Fibroblast of pulmonary artery (primary cell): ENCODE measurements around the gene TIMM13.
A peak's percentile ranks its signal among the peaks of the same experiment; 100 is the strongest.
"Not testable (repeated sequence)": the region's sequence is repeated elsewhere in the genome, so short reads cannot be mapped to it uniquely, and the experiment has no call there.

Experiments
- DNase-seq: peaks from one replicate; pipeline ENCODE4 v3.0.0-alpha.2; 2010; ENCODE audit warnings: low read depth
- H3K4me3 ChIP-seq: replicated peaks from 2 replicates; pipeline ENCODE4 v1.5.1; 2011; ENCODE audit warnings: low read depth, mild to moderate bottlenecking, control low read depth, low read length, moderate library complexity
- CTCF ChIP-seq: IDR thresholded peaks from 2 replicates; pipeline ENCODE4 v1.5.1; 2011; ENCODE audit warnings: mild to moderate bottlenecking, control low read depth, low read length, inconsistent platforms; ENCODE audit errors: missing control alignments

The TIMM13 gene

DNA sequence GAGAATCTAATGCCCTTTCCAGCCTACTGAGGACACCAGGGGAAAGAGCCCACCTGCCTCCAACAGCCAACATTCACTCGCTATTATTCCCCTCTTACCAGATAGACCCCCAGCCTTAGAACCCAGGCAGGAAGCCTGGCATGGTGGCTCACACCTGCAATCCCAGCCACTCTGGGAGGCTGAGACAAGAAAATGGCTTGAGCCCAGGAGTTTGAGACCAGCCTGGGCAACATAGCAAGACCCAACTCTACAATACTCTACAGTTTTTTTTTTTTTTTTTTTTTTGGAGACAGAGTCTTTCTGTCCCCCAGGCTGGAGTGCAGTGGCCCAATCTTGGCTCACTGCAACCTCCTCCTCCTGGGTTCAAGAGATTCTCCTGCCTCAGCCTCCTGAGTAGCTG lies 32.9 kb upstream of the TIMM13 start:
- H3K4me3 ChIP-seq, result no peak overlapping the region
- DNase-seq, result no peak
- TF ChIP-seq CTCF, result no peak

DNA sequence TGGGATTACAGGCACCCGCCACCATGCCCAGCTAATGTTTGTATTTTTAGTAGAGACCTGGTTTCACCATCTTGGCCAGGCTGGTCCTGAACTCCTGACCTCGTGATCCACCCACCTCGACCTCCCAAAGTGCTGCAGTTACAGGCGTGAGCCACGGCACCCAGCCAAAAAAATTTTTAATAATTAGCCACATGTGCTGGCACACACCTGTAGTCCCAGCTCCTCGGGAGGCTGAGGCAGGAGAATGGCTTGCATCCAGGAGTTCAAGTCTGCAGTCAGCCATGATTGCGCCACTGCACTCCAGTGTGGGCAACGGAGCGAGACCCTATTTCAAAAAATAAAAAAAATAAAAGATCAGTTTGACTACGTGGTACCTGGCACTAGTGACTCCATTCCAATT lies 31.4 kb upstream of the TIMM13 start:
- not testable (repeated sequence) for DNase-seq, H3K4me3 ChIP-seq

DNA sequence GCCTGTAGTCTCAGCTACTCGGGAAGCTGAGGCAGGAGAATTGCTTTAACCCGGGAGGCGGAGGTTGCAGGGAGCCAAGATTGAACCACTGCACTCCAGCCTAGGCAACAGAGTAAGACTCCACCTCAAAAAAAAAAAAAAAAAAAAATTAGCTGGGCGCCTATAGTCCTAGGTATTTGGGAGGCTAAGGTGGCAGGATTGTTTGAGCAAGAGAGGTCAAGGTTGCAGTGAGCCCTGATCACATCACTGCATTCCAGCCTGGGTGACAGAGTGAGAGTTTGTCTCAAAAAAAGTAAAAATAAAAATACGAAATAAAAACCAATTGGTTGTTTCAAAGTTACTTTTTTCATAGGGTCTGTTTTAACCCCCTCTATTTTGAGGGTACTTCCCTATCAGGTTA lies 30.7 kb upstream of the TIMM13 start:
- DNase-seq, result no peak
- no peak overlapping the region for H3K4me3 ChIP-seq
- no peak for TF ChIP-seq CTCF

- peak overlapping the region; percentile 30 for H3K4me3 ChIP-seq
- TF ChIP-seq CTCF, result no peak
- DNase-seq, result no peak
Measured at GRCh38 chr19:2457394-2458037, 30.1 kb upstream of the TIMM13 start.

DNA sequence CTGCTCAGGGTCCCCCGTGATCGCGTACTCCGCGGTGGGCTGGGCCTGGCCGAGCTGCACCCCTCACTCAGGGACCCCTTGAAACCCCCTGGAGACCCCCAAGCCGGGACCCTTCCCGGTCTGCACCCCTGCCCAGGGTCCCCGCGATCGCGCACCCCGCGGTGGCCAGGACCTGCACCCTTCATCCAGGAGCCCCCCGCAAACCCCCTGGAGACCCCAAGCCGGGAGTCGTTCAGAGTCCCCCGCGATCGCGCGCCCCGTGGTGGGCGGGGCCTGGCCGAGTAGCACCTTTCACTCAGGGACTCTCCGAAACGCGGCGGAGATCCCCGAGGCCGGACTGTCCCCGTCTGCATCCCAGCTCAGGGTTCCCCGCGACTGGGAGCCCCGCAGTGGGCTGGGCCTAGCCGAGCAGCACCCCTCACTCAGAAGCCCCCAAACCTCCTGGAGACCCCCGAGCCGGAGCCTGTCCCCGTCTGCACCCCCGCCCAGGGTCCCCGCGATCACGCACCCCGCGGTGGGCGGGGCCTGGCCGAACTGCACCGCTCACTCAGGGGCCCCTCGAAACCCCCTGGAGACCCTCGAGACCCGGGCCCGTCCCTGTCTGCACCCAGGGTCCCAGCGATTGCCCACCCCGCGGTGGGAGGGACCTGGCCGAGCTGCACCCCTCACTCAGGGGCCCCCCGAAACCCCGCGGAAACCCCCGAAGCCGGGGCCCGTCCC lies 28.6 kb upstream of the TIMM13 start:
- TF ChIP-seq CTCF, result no peak
- H3K4me3 ChIP-seq, result peak overlapping the region; percentile 71
- DNase-seq, result no peak

- TF ChIP-seq CTCF, result no peak
- no peak for DNase-seq
- peak overlapping the region; percentile 71 for H3K4me3 ChIP-seq
Measured at GRCh38 chr19:2454962-2455850, 27.8 kb upstream of the TIMM13 start.
